Neutrophil (primary cell): ENCODE results near the gene KRTAP29-1.
"Not testable (repeated sequence)": the region's sequence is repeated elsewhere in the genome, so short reads cannot be mapped to it uniquely, and the experiment has no call there.

ENCODE experiments used
- H3K27ac ChIP-seq: fragments of 200-600 bp; sonication (generic); 2 replicates; pipeline ENCODE4 v1.5.1; 2016; ENCODE audit warnings: mild to moderate bottlenecking, moderate library complexity
- H3K27me3 ChIP-seq: fragments of 200-600 bp; sonication (generic); 2 replicates; pipeline ENCODE4 v1.6.0; 2016; ENCODE audit warnings: mild to moderate bottlenecking
- H3K36me3 ChIP-seq: fragments of 200-600 bp; sonication (generic); 2 replicates; pipeline ENCODE4 v1.5.1; 2017
- H3K4me1 ChIP-seq, 2 experiments: fragments of 200-600 bp in 1 of 2; sonication (generic) in 1 of 2; 1 replicate in 1 of 2; 2 replicates in 1 of 2; pipeline versions ENCODE4 v1.5.1 to v1.6.1; 2013 to 2016; ENCODE audit warnings: low read depth in 1 of 2, low read length in 1 of 2, mild to moderate bottlenecking in 1 of 2, moderate library complexity in 1 of 2; ENCODE audit not compliant: control insufficient read depth in 1 of 2, insufficient read depth in 1 of 2
- H3K4me3 ChIP-seq, 2 experiments: fragments of 200-600 bp in 1 of 2; sonication (generic) in 1 of 2; 1 replicate in 1 of 2; 2 replicates in 1 of 2; pipeline ENCODE4 v1.5.1; 2013 to 2016; ENCODE audit warnings: low read depth in 1 of 2, low read length in 1 of 2, mild to moderate bottlenecking in 1 of 2, moderate library complexity in 1 of 2
- H3K9me3 ChIP-seq: fragments of 200-600 bp; sonication (generic); 2 replicates; pipeline ENCODE4 v1.5.1; 2016
- TF ChIP-seq, protein P1 (sequence below): fragments of 200-600 bp; sonication (generic); IDR thresholded peaks from 2 replicates; pipeline ENCODE4 v1.5.1; 2016; ENCODE audit warnings: antibody characterized with exemption

Gene KRTAP29-1

DNA sequence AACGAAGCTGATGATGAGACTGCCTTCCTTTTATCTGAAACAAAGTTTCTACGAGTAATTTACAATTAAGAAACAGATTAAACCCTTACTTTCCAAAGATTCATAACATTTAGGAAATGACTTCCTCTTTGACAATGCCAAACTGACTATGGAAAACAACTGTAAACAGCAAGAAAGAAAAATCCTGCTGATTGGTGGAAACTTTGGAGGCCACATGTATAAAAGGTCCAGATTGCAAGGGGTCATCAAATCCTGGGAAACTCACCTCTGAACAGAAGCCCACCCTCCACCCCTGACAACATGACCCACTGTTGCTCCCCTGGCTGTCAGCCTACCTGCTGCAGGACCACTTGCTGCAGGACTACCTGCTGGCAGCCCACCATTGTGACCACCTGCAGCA, 37.6 kb downstream of the KRTAP29-1 start, which contains the start of gene KRTAP9-6:
Gene KRTAP9-6, plus strand, starts transcription at position 301 of the 400 bp plus-strand sequence. Its CDS starts 0 bp downstream, at position 301.
- Histone ChIP-seq H3K4me1 (no peaks in the 10 kb centered on the region), H3K4me3 (no peak within 1 kb of the TSS), H3K27me3 (peaks cover 22% of the 10 kb centered on the region), H3K9me3 (no peaks in the 10 kb centered on the region), H3K27ac (no peak within 1 kb of the TSS), H3K36me3 (no peaks in the 10 kb centered on the region)
- TF ChIP-seq, protein P1, sequence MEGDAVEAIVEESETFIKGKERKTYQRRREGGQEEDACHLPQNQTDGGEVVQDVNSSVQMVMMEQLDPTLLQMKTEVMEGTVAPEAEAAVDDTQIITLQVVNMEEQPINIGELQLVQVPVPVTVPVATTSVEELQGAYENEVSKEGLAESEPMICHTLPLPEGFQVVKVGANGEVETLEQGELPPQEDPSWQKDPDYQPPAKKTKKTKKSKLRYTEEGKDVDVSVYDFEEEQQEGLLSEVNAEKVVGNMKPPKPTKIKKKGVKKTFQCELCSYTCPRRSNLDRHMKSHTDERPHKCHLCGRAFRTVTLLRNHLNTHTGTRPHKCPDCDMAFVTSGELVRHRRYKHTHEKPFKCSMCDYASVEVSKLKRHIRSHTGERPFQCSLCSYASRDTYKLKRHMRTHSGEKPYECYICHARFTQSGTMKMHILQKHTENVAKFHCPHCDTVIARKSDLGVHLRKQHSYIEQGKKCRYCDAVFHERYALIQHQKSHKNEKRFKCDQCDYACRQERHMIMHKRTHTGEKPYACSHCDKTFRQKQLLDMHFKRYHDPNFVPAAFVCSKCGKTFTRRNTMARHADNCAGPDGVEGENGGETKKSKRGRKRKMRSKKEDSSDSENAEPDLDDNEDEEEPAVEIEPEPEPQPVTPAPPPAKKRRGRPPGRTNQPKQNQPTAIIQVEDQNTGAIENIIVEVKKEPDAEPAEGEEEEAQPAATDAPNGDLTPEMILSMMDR, result no peak

GRCh38 chr17:41264599-41264998, 38.1 kb downstream of the KRTAP29-1 start:
- H3K9me3 ChIP-seq, result no peaks in the 10 kb centered on the region
- no peaks in the 10 kb centered on the region for H3K36me3 ChIP-seq
- no peaks in the 10 kb centered on the region for H3K4me1 ChIP-seq
- H3K4me3 ChIP-seq, result no peak overlapping the region
- H3K27me3 ChIP-seq, result peaks cover 22% of the 10 kb centered on the region
- no peak overlapping the region for H3K27ac ChIP-seq
- TF ChIP-seq, protein P1, result no peak

DNA sequence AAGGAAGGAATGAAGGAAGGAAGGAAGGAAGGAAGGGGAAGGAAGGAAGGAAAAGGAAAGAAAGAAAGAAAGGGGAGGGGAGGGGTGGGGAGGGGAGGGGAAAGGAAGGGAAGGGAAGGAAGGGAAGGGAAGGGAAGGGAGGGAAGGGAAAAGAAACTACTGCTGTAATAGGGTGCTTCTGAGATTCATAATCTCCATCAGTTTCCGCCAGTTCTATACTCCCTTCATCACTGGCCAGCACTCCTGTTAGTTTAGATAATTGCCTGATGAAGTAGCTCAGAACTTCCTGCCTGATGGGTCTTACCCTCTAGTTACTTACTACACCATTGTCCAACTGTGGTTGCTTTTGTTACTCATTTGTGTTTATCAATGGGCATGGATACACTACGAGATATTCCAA, 39.4 kb downstream of the KRTAP29-1 start:
- Histone ChIP-seq H3K36me3 (no peaks in the 10 kb centered on the region), H3K4me3 (no peak overlapping the region), H3K4me1 (no peaks in the 10 kb centered on the region), H3K27me3 (peaks cover 24% of the 10 kb centered on the region), H3K27ac (no peak overlapping the region), H3K9me3 (no peaks in the 10 kb centered on the region)
- TF ChIP-seq, protein P1, result no peak

DNA sequence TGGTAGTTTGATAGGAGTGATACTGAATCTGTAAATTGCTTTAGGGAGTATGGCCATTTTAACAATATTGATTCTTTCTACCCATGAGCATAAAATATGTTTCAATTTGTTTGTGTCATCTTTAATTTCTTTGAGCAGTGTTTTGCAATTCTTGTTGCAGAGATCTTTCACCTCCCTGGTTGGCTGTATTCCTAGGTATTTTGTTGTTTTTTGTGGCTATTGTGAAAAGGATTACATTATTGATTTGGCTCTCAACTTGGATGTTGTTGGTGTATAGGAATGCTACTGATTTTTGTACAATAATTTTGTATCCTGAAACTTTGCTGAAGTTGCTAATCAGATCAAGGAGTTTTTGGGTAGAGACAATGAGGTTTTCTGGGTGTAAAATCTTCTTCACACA, 44.2 kb downstream of the KRTAP29-1 start:
- H3K27me3 ChIP-seq, result peaks cover 41% of the 10 kb centered on the region
- H3K27ac ChIP-seq, result no peak overlapping the region
- H3K36me3 ChIP-seq, result no peaks in the 10 kb centered on the region
- H3K4me3 ChIP-seq, result no peak overlapping the region
- no peaks in the 10 kb centered on the region for H3K9me3 ChIP-seq
- TF ChIP-seq, protein P1, result no peak
- no peaks in the 10 kb centered on the region for H3K4me1 ChIP-seq

DNA sequence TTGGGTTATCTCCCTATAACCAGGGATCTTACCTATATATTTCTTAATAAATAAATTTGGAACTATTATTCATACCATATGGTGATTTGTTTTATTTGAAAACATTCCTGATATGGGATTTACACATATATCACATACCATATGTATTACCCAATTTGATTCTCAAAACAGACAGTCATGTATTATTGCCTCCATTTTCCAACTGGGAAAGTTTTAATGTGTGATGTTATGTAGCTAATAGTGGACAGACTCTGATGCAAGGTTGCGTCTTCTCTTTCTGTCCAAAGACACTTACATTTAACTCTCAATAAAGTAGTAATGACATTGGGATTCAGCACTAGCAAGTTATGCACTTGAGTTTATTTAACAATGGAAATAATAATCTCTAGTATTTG, 46.4 kb downstream of the KRTAP29-1 start:
- no peaks in the 10 kb centered on the region for H3K9me3 ChIP-seq
- H3K36me3 ChIP-seq, result no peaks in the 10 kb centered on the region
- TF ChIP-seq, protein P1, result no peak
- H3K4me1 ChIP-seq, result no peaks in the 10 kb centered on the region
- no peak overlapping the region for H3K4me3 ChIP-seq
- H3K27me3 ChIP-seq, result peaks cover 40% of the 10 kb centered on the region
- H3K27ac ChIP-seq, result no peak overlapping the region

DNA sequence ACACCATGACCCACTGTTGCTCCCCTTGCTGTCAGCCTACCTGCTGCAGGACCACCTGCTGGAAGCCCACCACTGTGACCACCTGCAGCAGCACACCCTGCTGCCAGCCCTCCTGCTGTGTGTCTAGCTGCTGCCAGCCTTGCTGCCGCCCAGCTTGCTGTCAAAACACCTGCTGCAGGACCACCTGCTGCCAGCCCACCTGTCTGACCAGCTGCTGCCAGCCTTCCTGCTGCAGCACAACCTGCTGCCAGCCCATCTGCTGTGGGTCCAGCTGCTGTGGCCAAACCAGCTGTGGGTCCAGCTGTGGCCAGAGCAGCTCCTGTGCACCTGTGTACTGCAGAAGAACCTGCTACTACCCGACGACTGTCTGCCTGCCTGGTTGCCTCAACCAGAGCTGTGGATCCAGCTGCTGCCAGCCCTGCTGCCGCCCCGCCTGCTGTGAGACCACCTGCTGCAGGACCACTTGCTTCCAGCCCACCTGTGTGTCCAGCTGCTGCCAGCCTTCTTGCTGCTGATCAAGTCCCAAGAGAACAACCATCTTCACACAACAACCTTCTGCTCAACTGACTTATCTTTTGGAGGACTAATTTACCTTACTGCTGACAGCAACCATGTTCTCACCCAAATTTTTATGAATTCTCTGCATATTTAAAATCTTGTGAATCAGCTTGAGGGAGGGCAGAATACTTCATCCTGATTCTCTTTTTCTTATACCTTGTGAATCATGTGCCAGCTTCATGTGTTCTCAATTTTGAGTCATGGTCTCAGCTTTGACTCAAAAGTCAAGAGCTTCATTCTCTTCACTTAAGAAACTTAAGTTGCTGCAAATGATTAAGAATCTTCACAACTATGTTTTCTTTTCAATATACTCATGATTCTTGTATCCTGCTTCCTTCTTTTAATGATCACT, 47.0 kb downstream of the KRTAP29-1 start, which contains the start of gene KRTAP9-9:
Gene KRTAP9-9, plus strand, starts transcription at position 4 of the 910 bp plus-strand sequence.
- not testable (repeated sequence) for H3K9me3 ChIP-seq, H3K4me3 ChIP-seq, H3K27ac ChIP-seq, H3K4me1 ChIP-seq, H3K36me3 ChIP-seq
- peaks cover 47% of the 10 kb centered on the region for H3K27me3 ChIP-seq
